ENCODE data around the gene MRPL33.

The MRPL33 gene

DNA sequence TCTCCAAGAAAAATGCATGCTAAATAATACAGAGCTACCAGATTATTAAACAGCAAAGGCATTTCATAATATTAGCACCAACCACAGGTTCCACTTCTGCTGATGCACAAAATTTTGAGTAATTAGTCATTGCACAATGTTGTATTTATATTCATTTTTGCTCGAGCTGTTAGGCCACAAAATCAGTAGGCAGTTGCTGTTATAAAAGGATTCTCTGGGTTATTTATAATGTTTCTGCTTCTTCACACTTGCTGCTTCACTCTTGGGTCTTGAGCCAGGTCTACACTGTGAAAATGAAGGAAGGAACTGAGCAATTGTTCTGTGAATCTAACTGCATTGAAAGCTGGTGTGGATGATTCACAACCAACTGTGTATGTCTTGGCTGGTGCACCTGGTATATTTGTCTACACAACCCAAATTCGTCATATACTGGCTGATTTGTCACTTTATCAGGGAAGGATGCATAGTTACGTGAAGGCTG, 38.3 kb downstream of the MRPL33 start:
- DNase-seq (ENCODE audit: low spot score) = peak; percentile 59

DNA sequence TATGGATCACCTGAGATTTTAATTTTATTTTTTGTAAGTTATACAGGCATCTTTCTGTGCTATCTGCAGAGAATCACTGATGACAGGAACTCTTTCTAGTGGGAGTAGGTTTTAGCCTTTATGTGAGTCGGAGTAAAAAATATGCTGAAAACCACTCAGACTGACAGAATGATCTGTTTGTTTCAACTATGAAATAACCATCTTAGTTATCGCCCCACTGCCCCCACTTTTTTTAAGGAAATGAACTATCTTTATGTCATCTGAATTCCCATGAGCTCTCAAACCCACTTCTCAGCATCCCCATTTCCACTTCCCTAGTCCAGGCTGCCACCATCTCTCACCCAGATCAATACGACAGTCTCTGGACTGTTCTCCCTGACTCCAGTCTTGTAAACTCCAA, 38.9 kb downstream of the MRPL33 start:
- no peak for DNase-seq (ENCODE audit: low spot score)

DNA sequence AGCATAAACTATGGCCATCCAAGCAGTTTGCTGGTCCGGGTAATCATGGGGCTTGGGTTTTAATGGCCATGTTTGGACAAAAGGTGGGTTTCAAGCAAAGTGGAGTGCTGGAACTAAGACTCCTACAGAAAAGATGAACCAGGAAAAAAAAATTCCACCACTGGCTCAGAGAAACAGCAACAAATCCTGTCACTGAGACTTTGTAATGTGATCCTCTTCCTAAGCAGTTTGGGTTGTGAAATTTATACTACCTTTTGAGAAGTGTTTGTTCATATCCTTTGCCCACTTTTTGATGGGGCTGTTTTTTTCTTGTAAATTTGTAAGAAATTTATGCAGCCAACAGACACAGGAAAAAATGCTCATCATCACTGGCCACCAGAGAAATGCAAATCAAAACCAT, 40.2 kb downstream of the MRPL33 start:
- no peak for DNase-seq (ENCODE audit: low spot score)

DNA sequence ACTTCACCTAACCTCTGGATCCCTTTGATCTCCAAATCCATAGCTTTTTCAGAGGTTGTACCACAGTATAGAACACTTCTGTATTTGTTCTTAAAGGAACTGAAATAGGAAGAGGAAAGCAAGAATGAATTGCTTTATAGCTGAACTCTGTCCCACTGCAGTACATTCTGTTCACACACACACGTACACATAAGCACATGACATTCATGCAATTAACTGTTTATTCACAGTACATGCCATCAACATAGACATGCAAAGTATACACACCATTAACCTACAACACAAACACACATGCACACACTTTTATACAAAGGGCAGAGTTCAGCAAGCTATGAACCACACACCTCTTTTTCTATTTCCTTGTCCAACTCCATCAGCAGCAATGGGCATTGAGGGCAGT, 43.2 kb downstream of the MRPL33 start:
- DNase-seq (ENCODE audit: low spot score) = no peak

DNA sequence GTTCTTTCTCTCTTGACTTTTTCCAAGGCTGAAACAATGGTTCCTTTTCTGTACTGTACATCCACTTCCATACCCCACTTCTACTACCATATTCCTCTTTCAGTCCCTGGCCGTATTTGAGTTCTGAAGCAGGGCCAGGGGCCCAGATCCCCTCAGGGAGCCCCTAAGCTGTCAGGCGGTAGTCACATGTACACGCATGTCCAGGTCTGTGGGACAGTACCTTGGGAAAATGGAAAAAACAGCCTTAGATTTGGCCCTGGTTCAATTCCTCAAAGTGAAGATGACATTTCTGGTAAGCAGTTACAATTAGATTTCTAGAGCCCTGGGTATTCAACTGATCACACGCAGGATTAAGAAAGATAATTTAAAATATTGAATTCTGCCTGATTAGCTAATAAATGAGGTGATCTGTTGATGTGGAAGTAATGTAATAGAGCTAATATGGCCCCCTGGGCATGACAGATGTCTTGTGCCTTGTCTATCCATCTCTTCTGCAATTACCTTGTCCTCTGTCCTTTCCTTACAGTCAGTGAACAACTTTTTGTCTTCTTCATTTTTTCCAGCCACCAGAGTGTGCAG, 44.4 kb downstream of the MRPL33 start:
- DNase-seq (ENCODE audit: low spot score) = no peak

DNA sequence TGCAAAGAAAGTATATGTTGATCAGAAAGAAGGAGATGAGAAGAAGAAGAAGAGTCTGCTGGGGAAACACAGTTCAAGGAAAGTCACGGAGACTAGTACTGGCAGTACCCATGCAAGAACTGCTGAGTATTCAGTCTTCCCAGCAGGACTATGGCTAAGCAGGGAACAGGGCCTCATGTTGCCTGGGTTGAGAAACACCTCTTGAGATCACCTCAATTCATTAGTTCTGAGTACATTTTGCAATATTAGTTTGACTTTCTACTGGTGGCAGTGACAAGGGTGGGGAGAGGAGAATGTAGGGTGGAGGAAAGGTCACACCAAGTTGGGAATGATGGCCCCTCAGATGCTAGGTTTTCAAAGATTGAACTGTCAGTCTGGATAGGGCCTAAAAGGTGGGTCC, 50.5 kb downstream of the MRPL33 start:
- DNase-seq (ENCODE audit: low spot score) = no peak

DNA sequence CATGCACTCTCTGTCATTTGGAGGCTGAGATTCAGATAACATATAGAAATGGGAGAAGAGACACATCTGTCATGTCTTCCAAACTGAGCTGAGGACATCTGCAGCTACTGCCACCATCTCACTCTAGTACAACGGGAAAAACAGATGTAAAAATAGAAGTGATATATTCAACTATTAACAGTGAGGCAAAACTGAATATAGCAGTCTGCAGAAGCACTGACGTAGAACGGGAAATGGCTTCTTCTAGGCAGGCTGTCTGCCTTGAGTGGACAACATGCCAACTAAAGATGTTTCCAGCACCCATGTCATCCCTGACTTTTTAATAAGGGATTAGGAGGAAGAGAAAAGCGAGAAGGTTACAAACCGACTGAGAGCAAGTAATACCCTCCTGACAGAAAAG, 51.6 kb downstream of the MRPL33 start:
- peak; percentile 22 for DNase-seq (ENCODE audit: low spot score)

DNA sequence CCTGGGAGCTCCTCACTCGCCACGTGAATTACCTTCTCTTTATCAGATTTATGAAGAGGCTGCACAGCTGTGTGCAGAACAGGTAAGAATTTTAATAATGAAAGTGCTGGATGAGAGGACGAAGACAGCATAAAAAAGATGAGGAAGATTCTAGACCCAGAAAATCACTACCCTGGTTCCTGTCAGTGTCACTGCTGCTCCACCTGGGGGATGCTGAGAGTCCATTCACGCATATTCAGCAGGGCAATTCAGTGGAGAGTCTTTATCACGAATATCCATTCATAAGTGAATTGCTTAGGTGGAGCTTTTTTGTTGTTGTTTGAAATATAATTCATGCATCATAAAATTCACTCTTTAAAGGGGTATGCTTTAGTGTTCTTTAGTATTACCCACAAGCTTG, 52.0 kb downstream of the MRPL33 start:
- peak; percentile 11 for DNase-seq (ENCODE audit: low spot score)

DNA sequence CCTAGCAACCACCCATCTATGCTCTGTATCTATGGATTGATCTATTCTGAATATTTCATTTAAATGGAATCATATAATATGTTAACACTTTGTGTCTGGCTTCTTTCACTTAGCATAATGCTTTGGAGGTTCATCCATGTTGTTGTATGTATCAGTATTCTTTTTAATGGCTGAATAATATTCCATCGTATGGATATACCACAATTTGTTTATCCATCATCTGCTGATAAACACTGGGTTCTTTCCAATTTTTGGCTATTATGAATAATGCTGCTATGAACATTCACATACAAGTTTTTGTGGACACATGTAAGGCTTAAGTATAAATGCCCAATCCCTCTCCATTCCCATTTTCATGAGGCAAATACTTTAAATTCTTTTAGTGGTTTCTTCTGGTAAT, 52.9 kb downstream of the MRPL33 start:
- no peak for DNase-seq (ENCODE audit: low spot score)

DNA sequence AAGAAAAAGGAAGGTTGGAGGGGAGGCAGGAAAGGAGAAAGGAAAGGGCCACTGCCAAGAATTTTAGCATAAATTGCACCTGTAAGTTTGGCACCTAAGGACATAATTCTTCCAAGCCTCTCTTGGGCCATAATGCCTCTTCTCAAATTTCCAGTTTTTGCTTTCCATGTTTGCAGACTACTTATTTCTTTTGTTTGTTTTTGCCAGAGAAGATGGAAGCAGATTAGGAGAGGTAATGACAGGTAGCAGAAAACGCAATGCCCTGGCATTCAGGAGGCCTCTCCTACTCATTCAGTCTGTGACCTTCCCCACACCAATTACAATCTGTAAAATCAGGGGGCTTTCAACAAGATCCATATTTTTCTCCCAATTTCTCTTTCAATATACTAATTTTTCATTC, 56.8 kb downstream of the MRPL33 start:
- DNase-seq (ENCODE audit: low spot score) = no peak
